ENCODE results near the gene POU4F1.

DNA sequence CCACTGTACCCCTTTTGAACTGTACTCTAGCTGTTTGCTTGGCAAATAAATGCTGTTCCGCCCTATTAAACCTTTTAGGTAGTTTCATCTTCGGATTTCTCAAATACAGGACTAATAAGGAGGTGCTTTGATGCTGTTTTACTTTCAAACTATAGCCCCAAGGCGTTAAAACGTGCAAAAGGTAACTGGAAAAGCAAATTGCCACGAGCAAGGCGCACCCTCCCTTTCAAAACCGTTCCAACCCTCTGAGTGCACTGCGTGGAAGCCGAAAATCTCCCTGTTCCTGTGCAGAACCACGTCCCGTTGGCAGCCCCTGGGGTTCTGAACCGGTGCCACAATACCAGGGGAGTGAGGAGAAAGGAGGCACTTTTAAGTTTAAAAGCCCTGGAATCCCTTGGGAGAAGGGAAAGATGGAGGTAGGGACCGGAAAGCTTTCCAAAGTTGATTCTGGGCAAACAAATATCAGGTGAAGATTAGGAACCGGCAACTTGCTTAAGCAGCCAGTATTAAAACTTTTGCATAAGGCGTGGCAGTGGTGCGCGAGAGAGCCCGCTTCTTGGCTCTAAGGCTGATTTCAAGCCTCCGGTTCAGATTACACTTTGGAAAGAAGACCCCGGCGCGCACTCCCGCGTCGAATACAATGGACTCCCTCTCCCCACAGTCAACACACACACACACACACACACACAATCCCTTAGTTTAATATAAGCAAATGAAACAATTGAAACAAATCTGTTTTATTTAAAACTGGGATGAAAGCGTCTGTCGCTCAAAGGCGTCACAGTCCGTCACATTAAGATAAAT lies 9.5 kb downstream of the POU4F1 start:
- no peak for TF ChIP-seq POLR2AphosphoS5 (IDR thresholded peaks at IDR 0.05)
- TF ChIP-seq POLR2A (IDR thresholded peaks at IDR 0.05): no peak

All from sigmoid colon (tissue), 4 donors.